Measurements from ENCODE around the gene NPVF.

NPVF gene

DNA sequence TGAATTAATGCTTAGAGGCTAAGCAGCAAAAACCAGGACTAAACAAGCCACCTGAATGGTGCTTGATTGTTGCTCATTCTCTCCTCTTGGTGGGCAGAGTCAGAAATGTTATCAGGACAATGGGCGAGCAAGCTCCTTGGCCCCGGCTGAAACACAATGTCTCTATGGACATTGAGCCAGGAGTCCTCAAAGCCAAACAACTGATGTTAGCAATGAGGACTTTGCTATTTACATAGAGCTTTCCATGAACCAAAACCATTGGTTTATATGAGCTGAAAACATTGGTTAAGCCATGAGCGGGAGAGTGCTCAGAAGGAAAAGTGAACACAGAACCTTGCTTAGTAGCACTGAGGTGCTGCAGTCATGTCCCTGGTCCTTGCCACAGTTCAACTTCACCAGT is 21.5 kb upstream of the NPVF start:
- no peak for DNase-seq (ENCODE audit: low read depth)
- no peak overlapping the region for H3K4me3 ChIP-seq (ENCODE audit: low read depth, low read length)
- TF ChIP-seq, protein P1, sequence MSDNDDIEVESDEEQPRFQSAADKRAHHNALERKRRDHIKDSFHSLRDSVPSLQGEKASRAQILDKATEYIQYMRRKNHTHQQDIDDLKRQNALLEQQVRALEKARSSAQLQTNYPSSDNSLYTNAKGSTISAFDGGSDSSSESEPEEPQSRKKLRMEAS (IDR thresholded peaks at IDR 0.05; ENCODE audit: low read depth, low read length), result no peak
- TF ChIP-seq, protein P2, sequence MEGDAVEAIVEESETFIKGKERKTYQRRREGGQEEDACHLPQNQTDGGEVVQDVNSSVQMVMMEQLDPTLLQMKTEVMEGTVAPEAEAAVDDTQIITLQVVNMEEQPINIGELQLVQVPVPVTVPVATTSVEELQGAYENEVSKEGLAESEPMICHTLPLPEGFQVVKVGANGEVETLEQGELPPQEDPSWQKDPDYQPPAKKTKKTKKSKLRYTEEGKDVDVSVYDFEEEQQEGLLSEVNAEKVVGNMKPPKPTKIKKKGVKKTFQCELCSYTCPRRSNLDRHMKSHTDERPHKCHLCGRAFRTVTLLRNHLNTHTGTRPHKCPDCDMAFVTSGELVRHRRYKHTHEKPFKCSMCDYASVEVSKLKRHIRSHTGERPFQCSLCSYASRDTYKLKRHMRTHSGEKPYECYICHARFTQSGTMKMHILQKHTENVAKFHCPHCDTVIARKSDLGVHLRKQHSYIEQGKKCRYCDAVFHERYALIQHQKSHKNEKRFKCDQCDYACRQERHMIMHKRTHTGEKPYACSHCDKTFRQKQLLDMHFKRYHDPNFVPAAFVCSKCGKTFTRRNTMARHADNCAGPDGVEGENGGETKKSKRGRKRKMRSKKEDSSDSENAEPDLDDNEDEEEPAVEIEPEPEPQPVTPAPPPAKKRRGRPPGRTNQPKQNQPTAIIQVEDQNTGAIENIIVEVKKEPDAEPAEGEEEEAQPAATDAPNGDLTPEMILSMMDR (IDR thresholded peaks at IDR 0.05; ENCODE audit: low read depth, low read length), result no peak
- TF ChIP-seq POLR2A (IDR thresholded peaks at IDR 0.05; ENCODE audit: extremely low read depth, insufficient read length) (no peak), MYC (IDR thresholded peaks at IDR 0.05; ENCODE audit: low read depth, low read length) (no peak)

GRCh38 chr7:25246306-25246705 is 18.0 kb upstream of the NPVF start:
- no peak overlapping the region for H3K4me3 ChIP-seq (ENCODE audit: low read depth, low read length)
- TF ChIP-seq, protein P1 (IDR thresholded peaks at IDR 0.05; ENCODE audit: low read depth, low read length), result no peak
- no peak for DNase-seq (ENCODE audit: low read depth)

GRCh38 chr7:25244254-25245033 is 16.2 kb upstream of the NPVF start:
- H3K4me3 ChIP-seq (ENCODE audit: low read depth, low read length), result no peak overlapping the region
- DNase-seq (ENCODE audit: low read depth), result no peak
- TF ChIP-seq, protein P1 (IDR thresholded peaks at IDR 0.05; ENCODE audit: low read depth, low read length), result no peak
- TF ChIP-seq, protein P2 (IDR thresholded peaks at IDR 0.05; ENCODE audit: low read depth, low read length), result no peak
- no peak for TF ChIP-seq MYC (IDR thresholded peaks at IDR 0.05; ENCODE audit: low read depth, low read length)
- TF ChIP-seq POLR2A (IDR thresholded peaks at IDR 0.05; ENCODE audit: extremely low read depth, insufficient read length), result no peak

DNA sequence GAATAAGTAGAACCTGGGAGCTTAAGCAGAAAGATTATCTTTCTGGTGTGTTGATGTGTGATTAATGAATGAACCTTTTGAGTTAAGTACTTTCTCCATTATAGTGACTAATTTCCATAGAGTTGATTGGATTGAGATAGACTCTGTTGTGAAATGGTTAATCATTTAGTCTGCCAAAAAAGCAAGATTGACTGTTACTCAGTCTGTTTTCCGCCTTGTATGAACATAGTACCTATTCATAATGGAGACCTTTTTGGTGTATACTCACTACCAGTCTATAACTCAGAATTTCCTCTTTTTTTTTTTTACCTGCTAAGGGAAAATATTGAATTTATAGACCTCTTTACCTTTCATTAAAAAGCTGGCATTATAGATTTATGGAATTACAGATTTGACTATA is 14.4 kb upstream of the NPVF start:
- no peak overlapping the region for H3K4me3 ChIP-seq (ENCODE audit: low read depth, low read length)
- TF ChIP-seq, protein P2 (IDR thresholded peaks at IDR 0.05; ENCODE audit: low read depth, low read length), result no peak
- TF ChIP-seq MYC (IDR thresholded peaks at IDR 0.05; ENCODE audit: low read depth, low read length) (no peak), POLR2A (IDR thresholded peaks at IDR 0.05; ENCODE audit: extremely low read depth, insufficient read length) (no peak)
- TF ChIP-seq, protein P1 (IDR thresholded peaks at IDR 0.05; ENCODE audit: low read depth, low read length), result no peak
- DNase-seq (ENCODE audit: low read depth), result no peak

GRCh38 chr7:25240896-25241295 is 12.6 kb upstream of the NPVF start:
- no peak overlapping the region for H3K4me3 ChIP-seq (ENCODE audit: low read depth, low read length)
- no peak for TF ChIP-seq MYC (IDR thresholded peaks at IDR 0.05; ENCODE audit: low read depth, low read length)
- TF ChIP-seq, protein P1 (IDR thresholded peaks at IDR 0.05; ENCODE audit: low read depth, low read length), result no peak
- TF ChIP-seq POLR2A (IDR thresholded peaks at IDR 0.05; ENCODE audit: extremely low read depth, insufficient read length), result no peak
- TF ChIP-seq, protein P2 (IDR thresholded peaks at IDR 0.05; ENCODE audit: low read depth, low read length), result no peak

DNA sequence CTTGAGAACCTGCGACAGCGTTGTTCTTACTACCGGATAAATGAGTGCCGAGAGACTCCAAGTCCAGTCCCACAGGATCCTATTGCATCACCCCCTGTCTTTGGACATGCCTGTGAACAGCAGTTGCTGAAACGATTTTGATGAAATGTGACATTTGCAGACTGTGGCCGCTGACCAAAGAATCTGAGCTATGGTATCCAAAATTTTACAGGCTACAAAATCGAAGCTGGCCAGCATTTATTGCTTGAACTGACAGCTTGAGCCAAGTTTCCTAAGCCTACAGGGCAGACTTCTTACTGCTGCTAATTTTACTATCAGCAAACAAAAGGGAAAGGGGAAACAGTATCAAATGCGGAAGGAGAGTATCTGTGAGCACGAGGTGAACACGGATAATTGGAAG is 12.1 kb upstream of the NPVF start:
- no peak for DNase-seq (ENCODE audit: low read depth)

More at GRCh38 chr7:25240896-25241295, 12.6 kb upstream of the NPVF start:
- DNase-seq (ENCODE audit: low read depth), result no peak

More for the DNA sequence above, 12.1 kb upstream of the NPVF start:
- TF ChIP-seq, protein P1 (IDR thresholded peaks at IDR 0.05; ENCODE audit: low read depth, low read length), result no peak
- no peak overlapping the region for H3K4me3 ChIP-seq (ENCODE audit: low read depth, low read length)

Data from NB4 (cell line).